ENCODE results near the gene METTL24. TPM values are rescaled to one million over a fixed set of nuclear protein-coding genes. Genes with fewer than 3 reads are reported as not detected.

Gene METTL24
- total RNA-seq, 1 experiment from 2014 or later: 0.61 TPM

DNA sequence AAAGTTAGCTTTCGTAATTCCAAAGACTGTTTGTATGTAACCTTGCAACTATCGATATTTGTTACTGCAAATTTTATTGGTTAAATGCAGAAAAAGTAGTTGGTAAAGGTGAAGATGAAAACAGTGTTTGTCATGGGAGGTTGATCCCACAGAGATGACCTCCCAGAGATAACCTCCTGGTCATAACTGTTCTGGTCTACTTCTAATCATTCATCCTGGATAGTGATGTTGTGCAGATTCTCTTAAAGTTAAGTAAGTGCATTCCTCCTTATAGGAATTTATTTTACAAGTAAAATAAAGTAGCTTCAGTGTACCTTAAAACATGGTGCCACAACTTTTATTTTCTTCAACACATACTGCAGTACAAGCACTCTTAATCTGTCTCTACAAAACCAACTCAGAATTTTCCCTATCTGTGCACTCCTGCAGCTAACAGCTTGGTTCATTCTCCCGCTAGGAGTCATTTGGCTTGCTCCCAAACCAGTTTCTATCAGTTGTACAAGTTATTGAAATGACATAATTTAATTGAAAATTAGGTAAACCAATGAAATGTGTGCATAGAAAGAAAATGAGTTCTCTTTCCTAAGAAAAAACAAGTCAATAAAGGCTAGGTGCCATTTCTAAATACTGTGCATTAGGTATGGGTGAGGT is 19.2 kb downstream of the METTL24 start:
- H3K27ac ChIP-seq (ENCODE audit: insufficient read length, low read depth, low read length): no peak overlapping the region
- no peak overlapping the region for H3K27ac Mint-ChIP-seq
- TF ChIP-seq, protein P1, sequence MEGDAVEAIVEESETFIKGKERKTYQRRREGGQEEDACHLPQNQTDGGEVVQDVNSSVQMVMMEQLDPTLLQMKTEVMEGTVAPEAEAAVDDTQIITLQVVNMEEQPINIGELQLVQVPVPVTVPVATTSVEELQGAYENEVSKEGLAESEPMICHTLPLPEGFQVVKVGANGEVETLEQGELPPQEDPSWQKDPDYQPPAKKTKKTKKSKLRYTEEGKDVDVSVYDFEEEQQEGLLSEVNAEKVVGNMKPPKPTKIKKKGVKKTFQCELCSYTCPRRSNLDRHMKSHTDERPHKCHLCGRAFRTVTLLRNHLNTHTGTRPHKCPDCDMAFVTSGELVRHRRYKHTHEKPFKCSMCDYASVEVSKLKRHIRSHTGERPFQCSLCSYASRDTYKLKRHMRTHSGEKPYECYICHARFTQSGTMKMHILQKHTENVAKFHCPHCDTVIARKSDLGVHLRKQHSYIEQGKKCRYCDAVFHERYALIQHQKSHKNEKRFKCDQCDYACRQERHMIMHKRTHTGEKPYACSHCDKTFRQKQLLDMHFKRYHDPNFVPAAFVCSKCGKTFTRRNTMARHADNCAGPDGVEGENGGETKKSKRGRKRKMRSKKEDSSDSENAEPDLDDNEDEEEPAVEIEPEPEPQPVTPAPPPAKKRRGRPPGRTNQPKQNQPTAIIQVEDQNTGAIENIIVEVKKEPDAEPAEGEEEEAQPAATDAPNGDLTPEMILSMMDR (conservative IDR thresholded peaks at IDR 0.05): no peak

More for the DNA sequence above, 19.2 kb downstream of the METTL24 start:
- Histone ChIP-seq H3K27me3 (ENCODE audit: insufficient read depth, low read length) (no peaks in the 10 kb centered on the region), H2BK12ac (ENCODE audit: insufficient read length, low read depth, low read length) (no peak overlapping the region), H4K91ac (ENCODE audit: insufficient read length, low read depth, low read length) (no peak overlapping the region), H3K9ac (ENCODE audit: extremely low read depth, insufficient read length, low read length) (no peak overlapping the region), H4K8ac (replicated peaks; ENCODE audit: insufficient read length, low read depth, low read length) (no peak overlapping the region), H3T11ph (ENCODE audit: low read length) (no peak overlapping the region), H3K18ac (ENCODE audit: insufficient read length, low read depth, low read length) (no peak overlapping the region), H3K4me1 (ENCODE audit: insufficient read depth, low read length) (no peaks in the 10 kb centered on the region), H3K56ac (ENCODE audit: insufficient read length, low read depth, low read length) (no peak overlapping the region), H2BK15ac (ENCODE audit: low read depth, low read length) (no peak overlapping the region), H2AFZ (ENCODE audit: low read length) (no peak overlapping the region), H3K14ac (ENCODE audit: insufficient read depth, low read length) (no peak overlapping the region), H3K4me2 (ENCODE audit: insufficient read depth, insufficient read length, low read length) (no peak overlapping the region), H2BK20ac (ENCODE audit: low read depth, low read length, poor library complexity, severe bottlenecking) (no peak overlapping the region), H4K5ac (ENCODE audit: insufficient read length, low read depth, low read length) (no peak overlapping the region), H4K20me1 (ENCODE audit: control insufficient read depth, insufficient read depth, insufficient read length) (no peaks in the 10 kb centered on the region), H3K79me1 (ENCODE audit: insufficient read depth, low read depth, low read length, poor library complexity, severe bottlenecking) (no peaks in the 10 kb centered on the region), H3K4ac (ENCODE audit: low read depth, low read length) (no peak overlapping the region), H3K9me3 (ENCODE audit: control insufficient read depth, low read depth, low read length) (no peaks in the 10 kb centered on the region), H2BK120ac (ENCODE audit: low read depth, low read length, poor library complexity, severe bottlenecking) (no peak overlapping the region), H2BK5ac (ENCODE audit: insufficient read length, low read length) (no peak overlapping the region), H3K23ac (ENCODE audit: insufficient read length, low read depth, low read length) (no peak overlapping the region), H3K23me2 (ENCODE audit: insufficient read length, low read depth, low read length, poor library complexity, severe bottlenecking) (no peaks in the 10 kb centered on the region), H3K79me2 (ENCODE audit: insufficient read depth, low read length) (no peaks in the 10 kb centered on the region), H2AK5ac (ENCODE audit: insufficient read length, low read length) (no peak overlapping the region)
- H3K27me3 Mint-ChIP-seq (ENCODE audit: low read depth): peaks cover 2% of the 10 kb centered on the region; the same call in 1 of the 2 replicates
- H3K9me3 Mint-ChIP-seq: no peaks in the 10 kb centered on the region
- H3K4me3 Mint-ChIP-seq: no peak overlapping the region
- no peaks in the 10 kb centered on the region; a peak in 1 of 7 replicates for H3K36me3 Mint-ChIP-seq (ENCODE audit: insufficient read depth in 1 of 3, low read depth in 3 of 3)
- no CpG with 5 or more reads among the region's 3 CpGs for WGBS (ENCODE audit: extremely low coverage, insufficient read length, low lambda C conversion rate)
- peaks cover 10 to 12% of the 10 kb centered on the region in 2 experiments for H3K4me1 Mint-ChIP-seq
- DNase-seq: no peak

Data from H9 (cell line).